Gastrocnemius medialis (tissue), 4 donors: Measurements from ENCODE around the gene HNRNPUL1.

Source experiments
- POLR2A ChIP-seq, 2 donors: fragments of 450-650 bp; IDR thresholded peaks; one replicate each; pipeline ENCODE4 v1.6.1; 2017; ENCODE audit warnings: antibody characterized with exemption in 2 of 2, mild to moderate bottlenecking in 2 of 2, moderate library complexity in 2 of 2
- TF ChIP-seq, protein P1 (sequence below), 5 experiments: fragments of 450-650 bp in 3 of 5; fragments of 200-600 bp in 2 of 5; sonication (generic) in 2 of 5; IDR thresholded peaks in 4 of 5; conservative IDR thresholded peaks in 1 of 5; 1 replicate in 4 of 5; 2 replicates in 1 of 5; pipeline ENCODE4 v1.5.1; 2016 to 2019; ENCODE audit warnings: antibody characterized with exemption in 5 of 5, mild to moderate bottlenecking in 3 of 5, moderate library complexity in 3 of 5

DNA sequence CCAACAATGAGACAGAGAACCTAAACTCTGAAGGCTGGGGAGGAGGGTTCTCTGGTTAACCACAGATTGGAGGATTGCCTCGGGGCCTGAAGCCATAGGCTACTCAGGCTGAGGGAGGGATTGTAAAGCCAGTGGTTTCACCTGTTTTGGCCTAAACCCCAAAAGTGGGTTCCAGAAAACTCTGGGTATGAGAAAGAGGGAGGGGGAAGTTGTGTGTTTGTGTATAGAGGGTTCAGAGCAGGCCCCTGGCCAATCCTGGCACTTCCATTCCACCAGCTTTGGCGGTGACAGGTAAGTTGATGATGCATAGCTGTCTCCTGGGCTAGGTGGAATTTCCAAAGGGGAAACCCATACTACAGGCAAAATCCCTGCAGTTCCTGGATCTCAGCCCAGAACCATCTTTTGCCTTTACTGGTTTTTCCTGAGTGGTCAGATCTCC is 32.3 kb downstream of the HNRNPUL1 start:
- TF ChIP-seq, protein P1, sequence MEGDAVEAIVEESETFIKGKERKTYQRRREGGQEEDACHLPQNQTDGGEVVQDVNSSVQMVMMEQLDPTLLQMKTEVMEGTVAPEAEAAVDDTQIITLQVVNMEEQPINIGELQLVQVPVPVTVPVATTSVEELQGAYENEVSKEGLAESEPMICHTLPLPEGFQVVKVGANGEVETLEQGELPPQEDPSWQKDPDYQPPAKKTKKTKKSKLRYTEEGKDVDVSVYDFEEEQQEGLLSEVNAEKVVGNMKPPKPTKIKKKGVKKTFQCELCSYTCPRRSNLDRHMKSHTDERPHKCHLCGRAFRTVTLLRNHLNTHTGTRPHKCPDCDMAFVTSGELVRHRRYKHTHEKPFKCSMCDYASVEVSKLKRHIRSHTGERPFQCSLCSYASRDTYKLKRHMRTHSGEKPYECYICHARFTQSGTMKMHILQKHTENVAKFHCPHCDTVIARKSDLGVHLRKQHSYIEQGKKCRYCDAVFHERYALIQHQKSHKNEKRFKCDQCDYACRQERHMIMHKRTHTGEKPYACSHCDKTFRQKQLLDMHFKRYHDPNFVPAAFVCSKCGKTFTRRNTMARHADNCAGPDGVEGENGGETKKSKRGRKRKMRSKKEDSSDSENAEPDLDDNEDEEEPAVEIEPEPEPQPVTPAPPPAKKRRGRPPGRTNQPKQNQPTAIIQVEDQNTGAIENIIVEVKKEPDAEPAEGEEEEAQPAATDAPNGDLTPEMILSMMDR (IDR thresholded peaks at IDR 0.05 in 4 of 5, conservative IDR thresholded peaks at IDR 0.05 in 1 of 5) = no peak
- no peak for TF ChIP-seq POLR2A (IDR thresholded peaks at IDR 0.05)
